ENCODE data around the gene SON.

DNA sequence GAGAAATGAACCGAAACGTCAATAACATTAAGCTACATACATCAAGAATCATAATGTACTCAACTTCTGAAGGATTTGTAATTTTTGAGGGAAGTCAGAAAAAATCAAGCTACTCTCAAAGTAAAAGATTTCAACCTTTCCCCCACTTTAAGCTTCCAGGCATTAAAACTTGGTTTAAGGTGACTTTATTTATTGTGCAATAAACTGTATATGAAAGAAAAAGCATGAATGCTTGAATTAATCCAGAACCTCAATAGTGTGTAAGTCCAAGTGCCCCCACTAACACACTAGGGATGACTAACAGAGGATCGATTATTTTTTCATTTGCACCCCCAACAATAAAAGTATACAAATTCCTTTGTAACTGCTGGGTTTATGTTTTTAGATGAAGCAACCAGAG lies 11.8 kb upstream of the SON start:
- TF ChIP-seq, protein P1, sequence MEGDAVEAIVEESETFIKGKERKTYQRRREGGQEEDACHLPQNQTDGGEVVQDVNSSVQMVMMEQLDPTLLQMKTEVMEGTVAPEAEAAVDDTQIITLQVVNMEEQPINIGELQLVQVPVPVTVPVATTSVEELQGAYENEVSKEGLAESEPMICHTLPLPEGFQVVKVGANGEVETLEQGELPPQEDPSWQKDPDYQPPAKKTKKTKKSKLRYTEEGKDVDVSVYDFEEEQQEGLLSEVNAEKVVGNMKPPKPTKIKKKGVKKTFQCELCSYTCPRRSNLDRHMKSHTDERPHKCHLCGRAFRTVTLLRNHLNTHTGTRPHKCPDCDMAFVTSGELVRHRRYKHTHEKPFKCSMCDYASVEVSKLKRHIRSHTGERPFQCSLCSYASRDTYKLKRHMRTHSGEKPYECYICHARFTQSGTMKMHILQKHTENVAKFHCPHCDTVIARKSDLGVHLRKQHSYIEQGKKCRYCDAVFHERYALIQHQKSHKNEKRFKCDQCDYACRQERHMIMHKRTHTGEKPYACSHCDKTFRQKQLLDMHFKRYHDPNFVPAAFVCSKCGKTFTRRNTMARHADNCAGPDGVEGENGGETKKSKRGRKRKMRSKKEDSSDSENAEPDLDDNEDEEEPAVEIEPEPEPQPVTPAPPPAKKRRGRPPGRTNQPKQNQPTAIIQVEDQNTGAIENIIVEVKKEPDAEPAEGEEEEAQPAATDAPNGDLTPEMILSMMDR (IDR thresholded peaks at IDR 0.05): no peak
- TF ChIP-seq POLR2A (IDR thresholded peaks at IDR 0.05): no peak
